Fibroblast of the aortic adventitia (primary cell): ENCODE results near the gene RRAS2. TPM values are rescaled to one million over a fixed set of nuclear protein-coding genes. Genes with fewer than 3 reads are reported as not detected.

ENCODE experiments used
- DNase-seq: peaks from one replicate; pipeline ENCODE4 v3.0.0-alpha.2; 2010; ENCODE audit warnings: low read depth
- H3K4me3 ChIP-seq: 2 replicates; pipeline ENCODE4 v1.5.1; 2011; ENCODE audit warnings: low read depth, mild to moderate bottlenecking, control low read depth, low read length, moderate library complexity
- total RNA-seq: library from RNA; depleted of rRNA; stranded (reverse); fragments of >200 nt; gene quantifications from 2 replicates; pipeline ENCODE4 v1.2.3, GENCODE V29; 2012; ENCODE audit warnings: low replicate concordance
- TF ChIP-seq, protein P1 (sequence below): IDR thresholded peaks from 2 replicates; pipeline ENCODE4 v1.5.1; 2011; ENCODE audit warnings: mild to moderate bottlenecking, low read length, control low read depth, inconsistent platforms; ENCODE audit not compliant: insufficient read depth

The RRAS2 gene
- total RNA-seq, 1 donor, result 95.6 TPM

DNA sequence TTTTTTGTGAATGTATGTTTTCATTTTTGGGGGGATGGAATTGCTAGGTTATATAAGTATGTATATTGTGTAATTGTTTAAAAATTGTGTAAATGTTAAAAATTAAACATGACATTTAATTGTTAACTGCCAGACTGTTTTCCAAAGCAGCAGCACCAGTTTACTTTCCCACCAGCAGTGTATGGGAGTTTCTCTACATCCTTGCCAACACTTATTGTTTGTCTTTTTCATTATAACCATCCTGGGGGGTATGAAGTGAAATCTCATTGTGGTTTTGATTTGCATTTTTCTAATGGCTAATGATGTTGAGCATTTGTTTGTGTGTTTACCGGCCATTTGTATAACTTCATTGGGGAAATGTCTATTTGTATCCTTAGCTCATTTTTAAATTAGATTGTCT, 31.7 kb upstream of the RRAS2 start:
- no peak for DNase-seq
- H3K4me3 ChIP-seq, result no peak overlapping the region
- TF ChIP-seq, protein P1, sequence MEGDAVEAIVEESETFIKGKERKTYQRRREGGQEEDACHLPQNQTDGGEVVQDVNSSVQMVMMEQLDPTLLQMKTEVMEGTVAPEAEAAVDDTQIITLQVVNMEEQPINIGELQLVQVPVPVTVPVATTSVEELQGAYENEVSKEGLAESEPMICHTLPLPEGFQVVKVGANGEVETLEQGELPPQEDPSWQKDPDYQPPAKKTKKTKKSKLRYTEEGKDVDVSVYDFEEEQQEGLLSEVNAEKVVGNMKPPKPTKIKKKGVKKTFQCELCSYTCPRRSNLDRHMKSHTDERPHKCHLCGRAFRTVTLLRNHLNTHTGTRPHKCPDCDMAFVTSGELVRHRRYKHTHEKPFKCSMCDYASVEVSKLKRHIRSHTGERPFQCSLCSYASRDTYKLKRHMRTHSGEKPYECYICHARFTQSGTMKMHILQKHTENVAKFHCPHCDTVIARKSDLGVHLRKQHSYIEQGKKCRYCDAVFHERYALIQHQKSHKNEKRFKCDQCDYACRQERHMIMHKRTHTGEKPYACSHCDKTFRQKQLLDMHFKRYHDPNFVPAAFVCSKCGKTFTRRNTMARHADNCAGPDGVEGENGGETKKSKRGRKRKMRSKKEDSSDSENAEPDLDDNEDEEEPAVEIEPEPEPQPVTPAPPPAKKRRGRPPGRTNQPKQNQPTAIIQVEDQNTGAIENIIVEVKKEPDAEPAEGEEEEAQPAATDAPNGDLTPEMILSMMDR, result no peak

DNA sequence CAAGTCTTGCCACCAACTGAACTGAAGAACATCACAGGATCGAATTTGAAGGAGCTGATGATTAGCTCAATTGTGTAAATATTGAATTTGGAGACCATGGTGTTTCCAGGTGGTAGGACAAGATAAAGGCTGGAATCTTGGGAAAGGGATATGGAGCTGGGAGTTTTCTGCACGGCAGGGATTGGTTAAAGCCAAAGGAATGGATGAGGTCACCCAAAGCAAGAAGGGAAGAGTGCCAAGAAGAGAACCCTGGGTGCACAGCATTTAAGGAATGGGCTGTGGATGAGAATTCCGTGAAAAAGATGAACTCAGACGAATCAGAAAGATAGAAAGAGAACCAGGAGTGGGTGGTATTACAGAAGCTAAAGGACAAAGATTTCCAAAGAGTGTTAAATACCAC, 29.4 kb upstream of the RRAS2 start:
- TF ChIP-seq, protein P1, result no peak
- DNase-seq, result no peak
- no peak overlapping the region for H3K4me3 ChIP-seq

DNA sequence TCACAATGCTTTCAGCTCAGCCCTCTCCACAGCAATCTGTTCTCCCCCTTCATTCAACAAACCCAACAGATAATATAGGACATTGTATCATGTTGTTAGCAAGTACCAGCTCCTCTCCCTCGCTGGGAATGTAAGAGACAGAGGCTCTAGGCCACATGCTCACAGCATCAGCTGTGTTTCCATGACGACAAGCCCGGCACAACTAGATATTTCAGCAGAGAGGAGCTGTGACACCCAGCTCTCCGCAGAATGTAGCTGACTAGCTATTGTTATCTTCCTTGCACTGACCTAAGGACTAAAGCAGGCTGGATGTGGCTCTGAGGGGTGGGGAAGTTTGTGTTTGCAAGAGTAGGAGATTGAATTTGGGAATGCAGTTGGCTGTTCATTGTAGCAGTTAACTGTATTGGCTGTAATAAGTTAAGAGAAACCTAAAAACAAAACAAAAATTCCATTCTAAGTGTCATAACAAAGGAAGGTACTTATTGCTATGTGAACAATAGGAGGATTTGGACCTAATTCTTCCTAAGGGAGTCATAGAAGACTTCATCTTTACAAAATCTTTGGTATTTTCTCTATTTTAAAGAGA, 28.0 kb upstream of the RRAS2 start:
- DNase-seq, result peak; percentile 88
- no peak overlapping the region for H3K4me3 ChIP-seq
- TF ChIP-seq, protein P1, result no peak

DNA sequence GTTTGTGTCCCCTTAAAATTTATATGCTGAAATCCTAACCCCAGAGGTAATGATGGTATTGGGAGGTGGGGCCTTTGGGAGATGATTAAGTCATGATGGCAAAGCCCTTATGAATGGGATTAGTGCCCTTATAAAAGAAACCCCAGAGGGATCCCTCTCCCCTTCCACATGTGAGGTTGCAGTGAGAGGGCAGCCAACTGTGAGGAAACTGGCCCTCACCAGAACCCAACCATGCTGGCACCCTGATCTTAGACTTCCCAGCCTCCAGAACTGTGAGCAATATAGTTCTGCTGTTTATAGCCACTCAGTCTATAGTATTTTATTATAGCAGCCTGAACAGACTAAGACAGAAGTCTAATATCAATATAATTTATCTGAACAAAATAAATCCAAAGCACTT, 27.1 kb upstream of the RRAS2 start:
- H3K4me3 ChIP-seq, result no peak overlapping the region
- DNase-seq, result no peak
- TF ChIP-seq, protein P1, result no peak

DNA sequence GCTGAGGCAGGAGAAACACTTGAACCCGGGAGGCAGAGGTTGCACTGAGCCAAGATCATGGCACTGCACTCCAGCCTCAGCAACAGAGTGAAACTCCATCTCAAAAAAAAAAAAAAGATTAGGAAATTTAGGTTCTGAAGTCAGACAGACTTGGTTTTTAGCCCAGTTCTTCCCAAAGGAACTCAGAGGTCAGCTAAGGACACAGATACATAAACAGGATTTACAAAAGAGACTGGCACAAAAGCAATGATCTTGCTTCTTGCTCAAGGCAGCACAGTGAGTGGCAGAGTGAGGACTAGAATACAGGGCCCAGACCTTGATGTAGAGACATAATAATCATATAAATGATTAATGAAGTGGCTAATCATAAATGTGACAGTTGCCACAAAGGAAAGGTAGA, 25.4 kb upstream of the RRAS2 start:
- DNase-seq, result peak; percentile 90
- no peak overlapping the region for H3K4me3 ChIP-seq
- TF ChIP-seq, protein P1, result no peak

DNA sequence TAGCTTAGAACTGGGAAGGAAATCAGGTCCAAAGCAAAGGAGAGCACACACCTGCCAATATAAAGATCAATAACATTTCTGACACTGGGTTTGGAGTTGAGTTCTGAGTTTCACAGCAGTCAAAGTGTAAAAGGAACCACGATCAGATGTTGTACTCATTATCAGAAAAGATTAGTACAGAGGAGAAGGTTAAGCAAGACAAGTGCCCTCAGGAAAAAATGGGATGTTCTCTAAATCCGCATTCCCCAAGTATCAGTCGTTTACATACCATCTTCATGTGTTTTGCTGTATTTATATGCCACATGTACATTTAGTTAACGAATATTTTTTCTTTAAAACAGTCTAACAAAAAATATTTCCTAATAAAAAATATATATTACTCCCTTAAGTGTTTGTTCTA, 23.0 kb upstream of the RRAS2 start:
- DNase-seq, result no peak
- no peak overlapping the region for H3K4me3 ChIP-seq
- TF ChIP-seq, protein P1, result no peak

DNA sequence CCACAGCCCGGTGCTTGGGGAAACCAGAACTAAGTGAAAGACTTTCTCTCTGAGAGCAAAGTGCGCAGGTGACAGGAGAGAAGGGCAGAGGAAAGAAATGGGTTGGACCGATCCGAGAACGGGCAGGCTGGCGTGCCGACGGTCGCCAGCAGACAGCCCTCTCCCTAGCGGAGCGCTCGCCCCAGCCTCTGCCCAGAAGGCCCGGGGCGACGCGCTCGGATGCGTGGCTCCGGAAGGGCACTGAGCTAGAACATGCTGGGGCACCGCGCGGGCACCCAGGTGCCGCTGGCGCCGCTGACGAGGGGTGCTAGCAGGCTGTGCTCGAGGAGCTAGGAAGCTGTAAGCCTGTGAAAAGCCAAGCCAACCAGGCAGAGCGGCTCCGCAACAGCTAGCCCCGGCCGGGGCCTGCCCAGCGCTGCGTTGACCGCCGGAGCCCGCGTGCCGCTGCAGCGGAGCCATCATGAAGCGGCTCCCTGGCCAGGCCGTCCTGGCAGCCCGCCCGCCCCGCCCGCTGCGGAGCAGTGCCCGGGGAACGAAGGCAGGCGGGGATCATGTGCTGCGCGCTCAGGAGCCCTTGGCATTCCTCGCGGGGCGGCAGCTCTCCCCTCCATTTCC, 22.1 kb upstream of the RRAS2 start:
- peak overlapping the region; percentile 58 for H3K4me3 ChIP-seq
- TF ChIP-seq, protein P1, result no peak
- peak; percentile 54 for DNase-seq
